Esophagus (tissue), 2 donors: Measurements from ENCODE around the gene DNAJB6. TPM values are rescaled to one million over a fixed set of nuclear protein-coding genes. Genes with fewer than 3 reads are reported as not detected.
A peak's percentile ranks its signal among the peaks of the same experiment; 100 is the strongest.

ENCODE experiments used
- H3K27ac ChIP-seq, 2 donors: one replicate each; pipeline ENCODE4 v1.5.1; 2013; ENCODE audit warnings: low read depth in 2 of 2, mild to moderate bottlenecking in 2 of 2, inconsistent platforms in 1 of 2, low read length in 1 of 2, moderate library complexity in 1 of 2
- H3K27me3 ChIP-seq, 2 donors: one replicate each; pipeline ENCODE4 v1.6.1; 2013; ENCODE audit warnings: low read length in 2 of 2, control low read depth in 1 of 2, mild to moderate bottlenecking in 1 of 2; ENCODE audit not compliant: insufficient read depth in 2 of 2, control insufficient read depth in 1 of 2
- H3K36me3 ChIP-seq, 2 donors: one replicate each; pipeline ENCODE4 v1.6.1; 2013; ENCODE audit warnings: low read length in 1 of 2; ENCODE audit not compliant: control insufficient read depth in 2 of 2, insufficient read depth in 2 of 2
- H3K4me1 ChIP-seq, 2 donors: one replicate each; pipeline ENCODE4 v1.6.1; 2013; ENCODE audit warnings: low read length in 1 of 2; ENCODE audit not compliant: control insufficient read depth in 2 of 2, insufficient read depth in 2 of 2
- H3K4me3 ChIP-seq, 2 donors: one replicate each; pipeline ENCODE4 v1.5.1; 2013; ENCODE audit warnings: low read length in 2 of 2, mild to moderate bottlenecking in 2 of 2, low read depth in 1 of 2, moderate library complexity in 1 of 2
- H3K9me3 ChIP-seq, 2 donors: one replicate each; pipeline ENCODE4 v1.6.1; 2013; ENCODE audit warnings: mild to moderate bottlenecking in 2 of 2, low read depth in 1 of 2, low read length in 1 of 2, moderate library complexity in 1 of 2; ENCODE audit not compliant: control insufficient read depth in 2 of 2, insufficient read depth in 1 of 2
- WGBS, 2 donors: extraction: QIAGEN DNeasy Blood & Tissue Kit; methylation state at CpG; one replicate each; pipeline ENCODE4 v1.1.7; 2013; 5-methylcytosine and 5-hydroxymethylcytosine counted together
- polyA plus RNA-seq, 2 donors: library from polyadenylated mRNA; stranded (reverse); fragments of 200-250 nt; gene quantifications; one replicate each; pipeline ENCODE4 v1.2.3, GENCODE V29; 2013
- donor health status: healthy with polysubstance abuse.
- donor health status: Bipolar disorder and iron deficiency.

The DNAJB6 gene
- polyA plus RNA-seq, 2 donors = 96.0 to 118 TPM

DNA sequence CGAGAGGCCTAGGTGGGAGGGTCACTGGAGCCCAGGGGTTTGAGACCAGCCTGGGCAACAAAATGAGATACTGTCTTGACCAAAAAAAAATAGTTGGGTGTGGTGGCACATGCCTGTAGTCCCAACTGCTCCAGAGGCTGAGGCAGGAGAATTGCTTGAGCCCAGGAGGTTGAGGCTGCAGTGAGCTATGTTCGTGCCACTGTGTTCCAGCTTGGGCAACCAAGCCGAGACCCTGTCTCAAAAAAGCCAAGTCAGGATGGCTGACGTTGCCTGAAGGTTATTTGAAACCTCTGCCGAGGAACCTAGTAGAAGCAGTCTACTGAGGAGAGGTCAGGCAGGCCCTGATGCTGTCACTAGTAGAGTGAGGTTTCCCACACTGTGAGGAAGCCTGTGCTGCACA lies 22.8 kb downstream of the DNAJB6 start:
- no peak overlapping the region for H3K27ac ChIP-seq
- H3K9me3 ChIP-seq = no peaks in the 10 kb centered on the region
- H3K4me3 ChIP-seq = no peak overlapping the region
- no peaks in the 10 kb centered on the region for H3K27me3 ChIP-seq
- H3K36me3 ChIP-seq = peaks cover 7 to 22% of the 10 kb centered on the region in 2 donors
- WGBS, 2 donors = 84 to 88% methylated on average over 5 of the region's 5 CpGs
- H3K4me1 ChIP-seq = peaks cover 10 to 13% of the 10 kb centered on the region in 2 donors

DNA sequence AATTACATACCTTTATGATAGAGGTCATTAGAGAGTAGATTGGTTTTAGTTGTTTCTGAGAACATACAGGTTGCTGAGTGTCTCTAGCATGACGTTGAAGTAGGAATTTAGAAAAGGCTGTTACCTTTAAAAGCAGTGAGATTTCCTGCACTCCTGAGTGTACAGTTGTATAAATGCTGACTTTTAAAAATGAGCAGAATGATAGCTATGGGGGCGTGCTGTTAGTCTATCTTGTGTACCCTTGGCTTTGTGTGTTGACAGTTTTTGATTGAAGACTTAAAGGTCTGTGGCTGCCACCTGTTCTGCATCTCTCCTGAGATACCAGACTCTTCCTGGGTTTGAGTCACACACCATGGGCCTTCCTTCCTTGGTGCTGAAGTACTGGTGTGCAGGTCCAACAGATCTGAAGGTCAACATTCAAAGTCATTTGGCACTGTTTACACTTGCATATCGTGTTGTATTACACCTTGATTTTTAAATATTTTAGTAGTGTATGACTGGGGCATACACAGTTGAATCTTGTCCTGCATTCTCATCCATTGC lies 23.8 kb downstream of the DNAJB6 start:
- H3K4me3 ChIP-seq = no peak overlapping the region
- H3K9me3 ChIP-seq = no peaks in the 10 kb centered on the region
- H3K27ac ChIP-seq = peak overlapping the region in 1 of 2 donors; percentile 34
- H3K36me3 ChIP-seq = peaks cover 9 to 29% of the 10 kb centered on the region in 2 donors
- WGBS, 2 donors = 52 to 63% methylated on average over 3 of the region's 3 CpGs
- no peaks in the 10 kb centered on the region for H3K27me3 ChIP-seq
- H3K4me1 ChIP-seq = peaks cover 6 to 9% of the 10 kb centered on the region in 2 donors

DNA sequence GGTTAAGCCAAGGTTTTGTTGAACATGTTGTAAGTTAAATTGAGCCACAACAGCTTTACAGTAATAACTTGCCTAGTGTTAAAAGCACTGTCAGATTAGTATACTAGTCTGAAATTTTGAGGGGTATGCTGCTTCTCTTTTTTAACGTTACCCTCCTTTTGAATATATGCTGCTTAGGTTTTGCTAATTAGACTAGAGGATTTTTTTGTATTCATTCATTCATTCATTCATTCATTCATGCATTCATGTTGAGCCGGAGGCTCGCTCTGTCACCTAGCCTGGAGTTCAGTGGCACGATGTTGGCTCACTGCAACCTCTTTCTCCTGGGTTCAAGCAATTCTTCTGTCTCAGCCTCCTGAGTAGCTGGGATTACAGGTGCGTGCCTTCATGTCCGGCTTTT lies 24.7 kb downstream of the DNAJB6 start:
- 95 to 98% methylated on average over 6 of the region's 6 CpGs for whole genome bisulfite sequencing, 2 donors
- H3K9me3 ChIP-seq = no peaks in the 10 kb centered on the region
- H3K36me3 ChIP-seq = peaks cover 9 to 30% of the 10 kb centered on the region in 2 donors
- H3K4me3 ChIP-seq = no peak overlapping the region
- no peaks in the 10 kb centered on the region for H3K27me3 ChIP-seq
- peaks cover 2 to 5% of the 10 kb centered on the region in 2 donors for H3K4me1 ChIP-seq
- H3K27ac ChIP-seq = no peak overlapping the region

DNA sequence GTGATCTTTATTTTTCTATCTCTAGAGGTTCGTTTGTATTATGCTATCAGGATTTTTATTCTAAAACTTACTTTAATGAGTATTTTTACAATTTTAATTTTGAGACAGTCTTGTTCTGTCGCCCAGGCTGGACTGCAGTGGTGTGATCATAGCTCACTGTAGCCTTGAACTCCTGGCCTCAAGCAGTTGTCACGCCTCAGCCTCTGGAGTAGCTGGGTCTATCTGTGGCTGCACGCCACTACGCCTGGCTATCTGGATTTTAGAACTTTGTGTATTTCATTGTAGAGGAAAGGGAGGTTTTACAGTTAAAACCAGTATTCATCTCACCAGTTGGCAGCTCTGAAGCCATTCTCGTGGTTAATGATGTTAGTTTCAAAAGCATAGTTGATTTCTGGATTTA lies 25.9 kb downstream of the DNAJB6 start:
- H3K27ac ChIP-seq = no peak overlapping the region
- H3K27me3 ChIP-seq = no peaks in the 10 kb centered on the region
- H3K4me3 ChIP-seq = no peak overlapping the region
- 86 to 92% methylated on average over 6 of the region's 6 CpGs for WGBS, 2 donors
- H3K4me1 ChIP-seq = peaks cover 2 to 5% of the 10 kb centered on the region in 2 donors
- no peaks in the 10 kb centered on the region for H3K9me3 ChIP-seq
- H3K36me3 ChIP-seq = peaks cover 9 to 38% of the 10 kb centered on the region in 2 donors

DNA sequence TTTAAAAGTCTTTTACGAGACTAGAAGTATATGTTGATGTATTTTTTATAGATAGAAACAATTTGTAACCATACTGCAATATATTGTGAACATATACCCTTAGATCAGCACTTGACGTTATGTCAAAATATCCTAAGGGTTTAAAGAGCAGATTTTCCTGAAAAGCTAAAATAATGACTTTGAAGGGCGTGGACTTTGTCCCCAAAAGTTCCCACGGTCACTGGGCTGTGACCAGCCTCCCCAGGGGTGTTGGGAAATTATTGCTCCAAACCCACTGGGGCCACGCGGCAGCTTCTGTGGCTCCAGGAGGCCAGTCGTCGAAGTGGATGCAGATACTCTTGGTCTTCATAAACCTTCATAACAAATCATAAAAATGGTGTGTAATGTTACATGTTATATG lies 29.9 kb downstream of the DNAJB6 start:
- Histone ChIP-seq H3K27ac (no peak overlapping the region), H3K27me3 (no peaks in the 10 kb centered on the region), H3K4me1 (no peaks in the 10 kb centered on the region), H3K4me3 (no peak overlapping the region), H3K36me3 (peaks cover 9 to 51% of the 10 kb centered on the region in 2 donors), H3K9me3 (no peaks in the 10 kb centered on the region)
- 96 to 98% methylated on average over 8 of the region's 8 CpGs for WGBS, 2 donors

DNA sequence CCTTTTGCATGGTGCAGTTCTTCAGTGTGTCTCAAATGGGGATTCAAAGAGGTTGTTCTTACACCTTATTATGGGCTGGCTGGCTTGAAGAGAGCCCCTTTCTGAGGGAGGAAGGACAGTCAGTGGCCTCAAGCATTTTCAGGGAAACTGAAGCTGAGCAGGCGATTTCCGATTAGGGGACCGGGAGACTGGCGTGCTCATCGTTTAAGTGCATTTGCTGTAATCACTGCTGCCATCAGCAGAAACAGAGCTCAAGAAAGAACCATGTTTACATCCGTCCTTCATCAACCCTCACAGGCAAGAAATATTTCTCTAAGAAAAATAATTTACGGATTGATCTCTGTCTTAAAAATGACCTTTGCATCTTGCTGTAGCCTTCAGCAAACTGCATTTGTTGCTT lies 32.2 kb downstream of the DNAJB6 start:
- Histone ChIP-seq H3K4me1 (no peaks in the 10 kb centered on the region), H3K36me3 (peaks cover 2 to 54% of the 10 kb centered on the region in 2 donors), H3K27me3 (no peaks in the 10 kb centered on the region), H3K4me3 (no peak overlapping the region), H3K27ac (no peak overlapping the region), H3K9me3 (no peaks in the 10 kb centered on the region)
- 94 to 96% methylated on average over 7 of the region's 7 CpGs for WGBS, 2 donors

DNA sequence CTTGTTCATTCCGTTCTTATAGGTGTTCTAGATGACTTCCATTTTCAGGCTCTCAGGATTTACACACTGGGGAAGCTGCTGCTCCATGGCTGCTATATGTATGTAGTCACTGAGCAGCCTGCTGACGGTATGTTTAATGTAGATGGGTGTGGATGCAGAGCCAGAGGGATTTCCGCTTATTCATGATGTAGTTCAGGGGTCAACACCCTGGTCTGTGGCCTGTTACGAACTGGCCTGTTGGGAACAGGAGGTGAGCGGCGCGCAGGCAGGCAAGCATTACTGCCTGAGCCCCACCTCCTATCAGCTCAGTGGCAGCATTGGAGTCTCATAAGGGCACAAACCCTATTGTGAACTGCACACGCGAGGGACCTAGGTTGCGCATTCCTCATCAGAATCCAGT lies 33.9 kb downstream of the DNAJB6 start:
- Histone ChIP-seq H3K4me3 (no peak overlapping the region), H3K27ac (no peak overlapping the region), H3K4me1 (peaks cover 0 to 2% of the 10 kb centered on the region in 2 donors), H3K27me3 (no peaks in the 10 kb centered on the region), H3K36me3 (peaks cover 0 to 48% of the 10 kb centered on the region in 2 donors), H3K9me3 (no peaks in the 10 kb centered on the region)
- WGBS, 2 donors = 91 to 95% methylated on average over 10 of the region's 10 CpGs

DNA sequence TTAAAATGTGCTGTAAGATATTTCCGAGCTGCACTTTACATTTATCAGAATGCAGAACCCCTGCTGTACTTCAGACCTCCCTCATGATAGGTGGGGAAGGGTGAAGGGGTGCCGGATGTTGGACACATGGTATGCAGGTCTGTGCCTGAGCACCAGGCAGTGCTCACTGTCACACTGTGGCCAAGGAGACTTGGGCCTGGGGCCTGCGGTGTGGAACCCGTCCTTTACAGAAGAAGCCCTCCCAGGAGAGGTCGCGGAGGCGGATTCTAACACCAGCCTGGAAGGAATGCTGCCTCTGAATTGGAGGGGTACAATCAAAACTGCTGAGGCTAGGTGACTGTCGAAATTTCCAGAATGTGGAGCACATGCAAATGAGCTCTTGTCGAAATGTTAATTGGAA lies 34.5 kb downstream of the DNAJB6 start:
- WGBS, 2 donors = 89 to 94% methylated on average over 9 of the region's 9 CpGs

DNA sequence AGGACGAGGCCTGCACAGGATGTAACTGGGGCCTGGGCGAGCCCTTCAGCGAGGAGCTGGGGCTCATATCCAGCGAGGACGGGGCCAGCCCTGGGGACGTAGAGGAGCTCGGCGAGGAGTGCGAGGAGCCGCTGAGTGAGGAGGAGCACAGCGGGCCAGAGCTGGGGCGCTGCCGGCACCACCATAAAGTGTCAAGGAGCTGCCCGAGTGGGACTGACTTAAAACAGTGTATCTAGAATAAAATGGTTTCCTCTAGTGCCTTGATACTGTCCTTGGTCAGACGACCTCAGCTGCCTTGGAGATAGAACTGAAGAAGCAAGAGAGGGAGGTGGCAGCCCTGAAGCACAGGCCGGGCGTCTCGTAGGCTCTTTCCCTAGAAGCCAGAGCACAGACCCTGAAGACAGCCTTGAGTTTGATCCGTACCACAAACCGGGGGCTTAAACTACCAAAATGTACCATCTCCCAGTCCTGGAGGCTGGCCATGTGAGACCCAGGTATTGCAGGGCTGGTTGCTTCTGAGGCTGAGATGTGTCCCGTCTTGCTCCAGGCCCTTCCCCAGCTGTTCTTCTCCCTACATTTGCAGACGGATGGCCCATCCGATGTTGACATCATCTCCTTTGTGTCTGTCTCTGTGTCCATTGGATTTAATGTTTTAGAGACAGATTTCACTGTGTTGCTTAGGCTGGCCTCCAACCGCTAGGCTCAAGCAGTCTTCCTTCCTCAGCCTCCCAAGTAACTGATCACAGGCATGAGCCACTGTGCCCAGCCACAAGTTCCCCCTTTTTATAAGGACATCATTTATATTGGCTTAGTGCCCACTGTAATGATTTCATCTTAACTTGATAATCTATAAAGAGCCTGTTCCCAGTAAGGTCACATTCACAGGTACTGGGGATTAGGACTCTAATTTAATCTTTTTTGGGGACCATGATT lies 35.8 kb downstream of the DNAJB6 start:
- no peaks in the 10 kb centered on the region for H3K27me3 ChIP-seq
- H3K4me1 ChIP-seq = peaks cover 0 to 2% of the 10 kb centered on the region in 2 donors
- no peak overlapping the region for H3K4me3 ChIP-seq
- H3K9me3 ChIP-seq = no peaks in the 10 kb centered on the region
- no peak overlapping the region for H3K27ac ChIP-seq
- H3K36me3 ChIP-seq = peaks cover 3 to 44% of the 10 kb centered on the region in 2 donors
- WGBS, 2 donors = 91 to 96% methylated on average over 24 of the region's 24 CpGs

More for the DNA sequence above, 34.5 kb downstream of the DNAJB6 start:
- H3K27me3 ChIP-seq = no peaks in the 10 kb centered on the region
- no peak overlapping the region for H3K27ac ChIP-seq
- no peaks in the 10 kb centered on the region for H3K9me3 ChIP-seq
- H3K4me1 ChIP-seq = peaks cover 0 to 2% of the 10 kb centered on the region in 2 donors
- peaks cover 0 to 50% of the 10 kb centered on the region in 2 donors for H3K36me3 ChIP-seq
- H3K4me3 ChIP-seq = no peak overlapping the region
